Measurements from ENCODE around the gene CHI3L1.

The CHI3L1 gene

GRCh38 chr1:203129501-203130231, 56.8 kb downstream of the CHI3L1 start:
- no peak for DNase-seq

All from NCI-H524 treated with DMSO at 0.1 percent for 48 hours (cell line).